Mesothelial cell of epicardium (in vitro differentiated cells): Measurements from ENCODE around the gene PACS2. TPM values are rescaled to one million over a fixed set of nuclear protein-coding genes. Genes with fewer than 3 reads are reported as not detected.

Experiments
- DNase-seq, 2 experiments: peaks; one replicate each; pipeline ENCODE4 v3.0.0; 2021; ENCODE audit warnings: low spot score in 2 of 2; ENCODE audit not compliant: unreplicated experiment in 2 of 2
- H3K27ac Mint-ChIP-seq: 2 replicates; pipeline ENCODE4 v1.8.0; 2021; ENCODE audit warnings: mixed read lengths
- H3K27me3 Mint-ChIP-seq: 2 replicates; pipeline ENCODE4 v1.8.0; 2021; ENCODE audit warnings: low read depth, mixed read lengths
- H3K36me3 Mint-ChIP-seq: 2 replicates; pipeline ENCODE4 v1.8.0; 2021; ENCODE audit warnings: mixed read lengths
- H3K4me1 Mint-ChIP-seq: 2 replicates; pipeline ENCODE4 v1.8.0; 2021; ENCODE audit warnings: mixed read lengths
- H3K4me3 Mint-ChIP-seq: 2 replicates; pipeline ENCODE4 v1.8.0; 2021; ENCODE audit warnings: mild to moderate bottlenecking, moderate library complexity, mixed read lengths
- H3K9me3 Mint-ChIP-seq: 2 replicates; pipeline ENCODE4 v1.8.0; 2021; ENCODE audit warnings: mixed read lengths
- CTCF ChIP-seq: fragments of 200-600 bp; sonication (generic); IDR thresholded peaks from one replicate; pipeline ENCODE4 v1.5.0; 2021; ENCODE audit warnings: antibody characterized with exemption; ENCODE audit not compliant: unreplicated experiment
- total RNA-seq: library from RNA; stranded (reverse); gene quantifications from 3 replicates; pipeline ENCODE4 v1.2.1, GENCODE V29; 2021

PACS2 gene
- total RNA-seq, result 135 to 147 TPM (median 138 TPM) in 3 replicates

DNA sequence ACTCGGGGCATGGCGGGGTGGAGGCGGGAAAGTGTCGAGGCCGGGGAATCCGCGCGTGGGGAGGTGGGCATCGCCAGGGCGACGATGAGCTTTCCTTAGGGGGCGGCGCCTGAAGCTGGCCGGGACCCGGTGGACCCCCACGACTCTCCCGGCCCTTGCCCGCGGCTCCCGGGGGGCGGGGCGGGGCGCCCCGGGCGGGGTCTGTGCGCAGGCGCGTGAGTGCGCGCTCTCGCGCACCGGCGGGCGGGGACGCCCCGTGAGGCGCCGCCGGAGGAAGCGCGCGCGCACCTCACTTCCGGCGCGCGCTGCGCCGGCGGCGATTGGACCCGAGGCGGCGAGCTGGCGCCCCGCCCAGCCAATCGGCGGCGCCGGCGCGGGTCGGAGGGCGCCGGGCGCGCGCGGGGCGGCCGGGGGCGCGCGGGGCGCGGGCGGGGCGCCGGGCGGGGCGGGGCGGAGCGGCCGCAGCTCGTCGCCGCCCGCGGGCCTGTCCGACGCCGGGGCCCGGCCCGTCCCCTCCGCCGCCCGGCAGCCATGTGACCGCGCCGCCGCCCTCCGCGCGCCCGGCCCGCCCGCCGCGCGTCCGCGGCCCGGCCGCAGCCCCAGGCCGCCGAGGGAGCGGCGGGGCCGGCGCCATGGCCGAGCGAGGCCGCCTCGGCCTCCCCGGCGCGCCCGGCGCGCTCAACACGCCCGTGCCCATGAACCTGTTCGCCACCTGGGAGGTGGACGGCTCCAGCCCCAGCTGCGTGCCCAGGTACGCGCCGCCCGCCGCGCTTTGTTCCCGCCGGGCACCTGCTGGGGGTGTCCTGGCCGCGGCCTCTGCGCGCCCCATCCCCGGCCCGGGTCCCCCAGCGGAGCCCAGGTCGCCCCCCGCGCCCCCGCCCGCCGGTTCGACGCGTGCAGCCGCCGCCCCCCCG is at the start of gene PACS2:
TSS of gene PACS2 (plus strand) at position 462 of the 914 bp plus-strand sequence. CDS start at position 633, 171 bp downstream.
- TF ChIP-seq CTCF, result no peak
- no peaks in the 10 kb centered on the region for H3K27me3 Mint-ChIP-seq
- H3K36me3 Mint-ChIP-seq, result peaks cover 3% of the 10 kb centered on the region
- DNase-seq, result peak; percentile 78 to 81
- no peaks in the 10 kb centered on the region for H3K9me3 Mint-ChIP-seq
- H3K4me1 Mint-ChIP-seq, result peaks cover 18% of the 10 kb centered on the region
- peak within 1 kb of the TSS; percentile 89 for H3K27ac Mint-ChIP-seq
- peak within 1 kb of the TSS; percentile 90 for H3K4me3 Mint-ChIP-seq

DNA sequence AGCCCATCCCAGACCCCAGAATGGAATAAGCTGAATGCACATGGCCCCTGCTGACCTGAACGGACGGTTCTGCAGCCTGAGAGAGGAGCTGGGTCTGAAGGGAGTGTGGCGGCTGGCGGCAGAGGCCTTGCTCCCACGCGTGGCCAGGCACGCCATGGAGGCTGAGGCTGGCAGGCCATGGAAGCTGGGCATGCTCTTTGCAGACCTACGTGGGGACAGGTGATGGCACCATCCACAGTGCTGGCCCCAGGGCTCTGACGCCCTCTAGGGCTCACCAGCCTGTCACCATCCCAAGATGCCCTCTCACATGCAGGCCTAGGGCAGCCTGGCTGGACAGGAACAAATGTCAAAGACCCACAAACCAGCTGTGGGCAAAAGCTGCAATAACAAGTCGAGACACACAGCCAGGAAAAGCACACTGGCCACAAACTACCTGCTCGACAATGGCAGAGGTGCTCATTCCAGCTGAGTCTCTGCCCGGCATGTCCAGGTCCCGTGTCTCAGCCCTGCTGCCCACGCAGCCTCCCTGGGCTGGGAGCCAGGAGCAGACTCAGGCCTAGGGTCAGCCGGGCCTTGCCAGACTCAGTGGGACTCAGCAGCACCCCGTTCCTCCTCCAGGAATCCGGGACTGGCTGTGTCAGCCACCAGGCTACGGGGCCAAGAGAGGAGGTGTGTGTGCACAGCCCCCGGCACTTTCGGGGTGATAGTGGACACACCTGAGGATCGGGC is 46.6 kb upstream of the PACS2 start:
- no peak for TF ChIP-seq CTCF
- H3K27me3 Mint-ChIP-seq, result no peaks in the 10 kb centered on the region
- peaks cover 4% of the 10 kb centered on the region for H3K9me3 Mint-ChIP-seq
- no peak overlapping the region for H3K27ac Mint-ChIP-seq
- no peak overlapping the region for H3K4me3 Mint-ChIP-seq
- H3K36me3 Mint-ChIP-seq, result peaks cover 24% of the 10 kb centered on the region
- no peak for DNase-seq
- peaks cover 2% of the 10 kb centered on the region for H3K4me1 Mint-ChIP-seq

- DNase-seq, result no peak
- H3K27me3 Mint-ChIP-seq, result no peaks in the 10 kb centered on the region
- peaks cover 4% of the 10 kb centered on the region for H3K9me3 Mint-ChIP-seq
- H3K4me1 Mint-ChIP-seq, result peaks cover 8% of the 10 kb centered on the region
- H3K4me3 Mint-ChIP-seq, result no peak overlapping the region
- H3K36me3 Mint-ChIP-seq, result peaks cover 18% of the 10 kb centered on the region
- H3K27ac Mint-ChIP-seq, result no peak overlapping the region
- no peak for TF ChIP-seq CTCF
Observed at GRCh38 chr14:105268736-105269354, 45.7 kb upstream of the PACS2 start.

DNA sequence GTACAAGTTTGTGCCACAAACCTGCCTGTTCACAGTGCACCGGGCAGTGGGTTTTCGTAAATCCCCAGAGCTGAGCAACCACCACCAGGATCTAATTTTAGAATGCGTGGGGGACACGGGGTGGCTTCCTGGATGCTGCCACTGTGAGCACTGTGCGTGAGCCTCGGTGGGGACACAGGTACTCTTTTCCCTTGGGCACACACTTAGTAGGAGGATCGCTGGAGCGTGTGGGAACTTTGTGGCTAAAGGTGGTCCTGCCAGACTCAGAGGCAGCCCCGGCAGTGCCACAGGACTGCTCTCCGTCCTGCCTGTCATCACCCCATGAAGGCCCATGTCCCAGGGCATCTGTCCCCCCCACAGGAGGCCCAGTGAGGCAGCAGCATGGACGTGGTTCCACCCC is 45.1 kb upstream of the PACS2 start:
- Mint-ChIP-seq H3K36me3 (peaks cover 15% of the 10 kb centered on the region), H3K4me3 (no peak overlapping the region), H3K27ac (no peak overlapping the region), H3K27me3 (no peaks in the 10 kb centered on the region), H3K4me1 (peaks cover 14% of the 10 kb centered on the region), H3K9me3 (peaks cover 4% of the 10 kb centered on the region)
- no peak for TF ChIP-seq CTCF
- DNase-seq, result no peak

GRCh38 chr14:105271224-105271890 is 43.2 kb upstream of the PACS2 start:
- Mint-ChIP-seq H3K27me3 (no peaks in the 10 kb centered on the region), H3K27ac (no peak overlapping the region), H3K4me1 (peaks cover 23% of the 10 kb centered on the region), H3K36me3 (peaks cover 10% of the 10 kb centered on the region), H3K9me3 (no peaks in the 10 kb centered on the region), H3K4me3 (no peak overlapping the region)
- DNase-seq, result no peak
- no peak for TF ChIP-seq CTCF
